Measurements from ENCODE around the gene DMWD. TPM values are rescaled to one million over a fixed set of nuclear protein-coding genes. Genes with fewer than 3 reads are reported as not detected.
A peak's percentile ranks its signal among the peaks of the same experiment; 100 is the strongest.
"Not testable (repeated sequence)": the region's sequence is repeated elsewhere in the genome, so short reads cannot be mapped to it uniquely, and the experiment has no call there.

The DMWD gene
- polyA plus RNA-seq, 1 donor (not counting 4 experiments of a cell fraction or from before 2014, with no cell fraction given), result 10.1 TPM

DNA sequence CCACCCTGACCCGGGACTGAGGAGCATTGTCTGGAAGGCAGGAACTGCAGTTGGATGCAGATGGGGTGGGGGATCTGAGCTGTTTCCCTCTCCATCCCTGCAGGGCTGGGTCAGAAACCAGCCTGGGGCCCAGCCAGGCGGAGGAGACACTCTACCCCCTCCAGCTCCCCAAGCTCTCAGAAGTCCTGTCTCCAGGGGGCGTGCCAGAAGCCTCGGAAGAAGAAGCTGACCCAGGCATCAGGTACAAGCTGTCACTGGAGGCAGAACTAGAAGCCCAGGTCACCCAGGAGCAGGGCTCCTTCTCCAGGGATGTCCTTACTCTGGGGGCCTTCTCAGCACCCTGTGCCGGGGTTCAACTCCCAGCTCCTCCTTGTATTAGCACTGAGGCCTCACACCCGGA lies 39.1 kb downstream of the DMWD start:
- peaks cover 11% of the 10 kb centered on the region for H3K4me1 ChIP-seq (ENCODE audit: control insufficient read depth, extremely low read depth, insufficient read depth, low read length)
- dilution Hi-C loops (cut with MboI; ENCODE audit: extremely low pct_ligation_motif_present, low sequenced_read_pairs), result no loop called here
- no peak for FAIRE-seq
- no peak for DNase-seq (ENCODE audit: low read depth, low spot score)
- no peak overlapping the region for H3K9ac ChIP-seq (ENCODE audit: control insufficient read depth, extremely low read depth, insufficient read depth, low read length)
- TF ChIP-seq EZH2 (IDR thresholded peaks at IDR 0.05; ENCODE audit: low read length), result no peak
- TF ChIP-seq, protein P1, sequence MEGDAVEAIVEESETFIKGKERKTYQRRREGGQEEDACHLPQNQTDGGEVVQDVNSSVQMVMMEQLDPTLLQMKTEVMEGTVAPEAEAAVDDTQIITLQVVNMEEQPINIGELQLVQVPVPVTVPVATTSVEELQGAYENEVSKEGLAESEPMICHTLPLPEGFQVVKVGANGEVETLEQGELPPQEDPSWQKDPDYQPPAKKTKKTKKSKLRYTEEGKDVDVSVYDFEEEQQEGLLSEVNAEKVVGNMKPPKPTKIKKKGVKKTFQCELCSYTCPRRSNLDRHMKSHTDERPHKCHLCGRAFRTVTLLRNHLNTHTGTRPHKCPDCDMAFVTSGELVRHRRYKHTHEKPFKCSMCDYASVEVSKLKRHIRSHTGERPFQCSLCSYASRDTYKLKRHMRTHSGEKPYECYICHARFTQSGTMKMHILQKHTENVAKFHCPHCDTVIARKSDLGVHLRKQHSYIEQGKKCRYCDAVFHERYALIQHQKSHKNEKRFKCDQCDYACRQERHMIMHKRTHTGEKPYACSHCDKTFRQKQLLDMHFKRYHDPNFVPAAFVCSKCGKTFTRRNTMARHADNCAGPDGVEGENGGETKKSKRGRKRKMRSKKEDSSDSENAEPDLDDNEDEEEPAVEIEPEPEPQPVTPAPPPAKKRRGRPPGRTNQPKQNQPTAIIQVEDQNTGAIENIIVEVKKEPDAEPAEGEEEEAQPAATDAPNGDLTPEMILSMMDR (optimal IDR thresholded peaks at IDR 0.05 in 1 of 3, IDR thresholded peaks at IDR 0.05 in 1 of 3, conservative IDR thresholded peaks at IDR 0.05 in 1 of 3; ENCODE audit: extremely low read depth in 1 of 3, insufficient read depth in 2 of 3, low read length in 3 of 3), result no peak
- H2AFZ ChIP-seq (ENCODE audit: control insufficient read depth, low read length), result no peak overlapping the region
- no peaks in the 10 kb centered on the region for H3K79me2 ChIP-seq (ENCODE audit: control insufficient read depth, insufficient read depth, low read length)
- H3K27me3 ChIP-seq (ENCODE audit: control insufficient read depth, extremely low read depth, insufficient read depth, low read length), result no peaks in the 10 kb centered on the region
- H4K20me1 ChIP-seq (ENCODE audit: control insufficient read depth, extremely low read depth, insufficient read depth, low read length), result no peaks in the 10 kb centered on the region
- H3K27ac ChIP-seq (ENCODE audit: control insufficient read depth, insufficient read depth, low read length), result no peak overlapping the region
- H3K9me3 ChIP-seq (ENCODE audit: control insufficient read depth, low read depth, low read length), result no peaks in the 10 kb centered on the region
- no peak overlapping the region for H3K4me2 ChIP-seq (ENCODE audit: control insufficient read depth, extremely low read depth, insufficient read depth, low read depth, low read length)
- H3K4me3 ChIP-seq (ENCODE audit: control insufficient read depth in 2 of 3, extremely low read depth in 1 of 3, insufficient read depth in 2 of 3, low read depth in 1 of 3, low read length in 3 of 3), result no peak overlapping the region
- no peaks in the 10 kb centered on the region for H3K9me1 ChIP-seq (ENCODE audit: control insufficient read depth, extremely low read depth, insufficient read depth, low read length)
- no peaks in the 10 kb centered on the region for H3K36me3 ChIP-seq (ENCODE audit: control insufficient read depth in 2 of 2, extremely low read depth in 1 of 2, insufficient read depth in 2 of 2, low read length in 2 of 2)

DNA sequence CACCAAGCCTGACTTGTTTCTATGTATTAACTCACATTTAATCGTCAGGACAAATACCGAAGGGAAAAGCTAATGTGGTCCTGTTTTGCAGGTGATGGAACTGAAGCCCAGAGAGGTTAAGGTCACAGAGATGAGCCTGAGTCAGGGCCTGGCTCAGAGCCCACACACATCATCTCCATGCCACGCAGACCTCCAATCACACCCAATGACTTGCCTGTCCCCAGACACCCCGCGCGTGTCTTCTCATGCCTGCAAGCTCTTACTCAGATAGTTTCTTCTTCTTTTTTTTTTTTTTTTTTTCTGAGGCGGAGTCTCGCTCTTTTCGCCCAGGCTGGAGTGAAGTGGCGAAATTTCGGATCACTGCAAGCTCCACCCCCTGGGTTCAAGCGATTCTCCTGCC lies 40.0 kb downstream of the DMWD start:
- TF ChIP-seq, protein P1 (optimal IDR thresholded peaks at IDR 0.05 in 1 of 3, IDR thresholded peaks at IDR 0.05 in 1 of 3, conservative IDR thresholded peaks at IDR 0.05 in 1 of 3; ENCODE audit: extremely low read depth in 1 of 3, insufficient read depth in 2 of 3, low read length in 3 of 3), result no peak
- no peak for TF ChIP-seq EZH2 (IDR thresholded peaks at IDR 0.05; ENCODE audit: low read length)
- peak; percentile 92 for DNase-seq (ENCODE audit: low read depth, low spot score)
- dilution Hi-C loops (cut with MboI; ENCODE audit: extremely low pct_ligation_motif_present, low sequenced_read_pairs), result no loop called here
- Histone ChIP-seq H3K9me1 (ENCODE audit: control insufficient read depth, extremely low read depth, insufficient read depth, low read length) (no peaks in the 10 kb centered on the region), H3K4me3 (ENCODE audit: control insufficient read depth in 2 of 3, extremely low read depth in 1 of 3, insufficient read depth in 2 of 3, low read depth in 1 of 3, low read length in 3 of 3) (peak overlapping the region in 1 of 3 experiments; percentile 13), H3K27ac (ENCODE audit: control insufficient read depth, insufficient read depth, low read length) (no peak overlapping the region), H4K20me1 (ENCODE audit: control insufficient read depth, extremely low read depth, insufficient read depth, low read length) (no peaks in the 10 kb centered on the region), H3K9me3 (ENCODE audit: control insufficient read depth, low read depth, low read length) (no peaks in the 10 kb centered on the region), H3K79me2 (ENCODE audit: control insufficient read depth, insufficient read depth, low read length) (no peaks in the 10 kb centered on the region), H2AFZ (ENCODE audit: control insufficient read depth, low read length) (peak overlapping the region; percentile 41), H3K4me2 (ENCODE audit: control insufficient read depth, extremely low read depth, insufficient read depth, low read depth, low read length) (peak overlapping the region; percentile 24), H3K4me1 (ENCODE audit: control insufficient read depth, extremely low read depth, insufficient read depth, low read length) (peaks cover 11% of the 10 kb centered on the region), H3K9ac (ENCODE audit: control insufficient read depth, extremely low read depth, insufficient read depth, low read length) (no peak overlapping the region), H3K27me3 (ENCODE audit: control insufficient read depth, extremely low read depth, insufficient read depth, low read length) (no peaks in the 10 kb centered on the region), H3K36me3 (ENCODE audit: control insufficient read depth in 2 of 2, extremely low read depth in 1 of 2, insufficient read depth in 2 of 2, low read length in 2 of 2) (no peaks in the 10 kb centered on the region)
- FAIRE-seq, result peak; percentile 76

DNA sequence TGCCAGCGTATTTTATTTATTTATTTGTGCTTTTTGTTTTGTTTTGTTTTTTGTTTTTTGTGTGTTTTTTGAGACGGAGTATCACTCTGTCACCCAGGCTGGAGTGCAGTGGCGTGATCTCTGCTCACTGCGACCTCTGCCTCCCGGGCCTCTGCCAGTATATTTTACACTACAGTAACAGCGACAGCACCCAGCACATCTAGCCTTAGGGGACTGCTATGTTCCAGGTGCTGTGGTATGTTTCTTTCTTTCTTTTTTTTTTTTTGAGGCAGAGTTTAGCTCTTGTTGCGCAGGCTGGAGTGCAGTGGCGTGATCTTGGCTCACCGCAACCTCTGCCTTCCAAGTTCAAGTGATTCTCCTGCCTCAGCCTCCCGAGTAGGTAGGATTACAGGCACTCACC lies 41.2 kb downstream of the DMWD start:
- H3K9me3 ChIP-seq (ENCODE audit: control insufficient read depth, low read depth, low read length); H2AFZ ChIP-seq (ENCODE audit: control insufficient read depth, low read length); H4K20me1 ChIP-seq (ENCODE audit: control insufficient read depth, extremely low read depth, insufficient read depth, low read length); H3K27me3 ChIP-seq (ENCODE audit: control insufficient read depth, extremely low read depth, insufficient read depth, low read length); H3K79me2 ChIP-seq (ENCODE audit: control insufficient read depth, insufficient read depth, low read length); H3K9ac ChIP-seq (ENCODE audit: control insufficient read depth, extremely low read depth, insufficient read depth, low read length); FAIRE-seq; H3K36me3 ChIP-seq (ENCODE audit: control insufficient read depth in 2 of 2, extremely low read depth in 1 of 2, insufficient read depth in 2 of 2, low read length in 2 of 2); H3K9me1 ChIP-seq (ENCODE audit: control insufficient read depth, extremely low read depth, insufficient read depth, low read length); dilution Hi-C loops (cut with MboI; ENCODE audit: extremely low pct_ligation_motif_present, low sequenced_read_pairs); H3K4me3 ChIP-seq (ENCODE audit: control insufficient read depth in 2 of 3, extremely low read depth in 1 of 3, insufficient read depth in 2 of 3, low read depth in 1 of 3, low read length in 3 of 3); H3K4me2 ChIP-seq (ENCODE audit: control insufficient read depth, extremely low read depth, insufficient read depth, low read depth, low read length); DNase-seq (ENCODE audit: low read depth, low spot score); H3K27ac ChIP-seq (ENCODE audit: control insufficient read depth, insufficient read depth, low read length): not testable (repeated sequence)
- peaks cover 11% of the 10 kb centered on the region for H3K4me1 ChIP-seq (ENCODE audit: control insufficient read depth, extremely low read depth, insufficient read depth, low read length)
